Duodenal mucosa (tissue), 2 donors: ENCODE measurements around the gene HBM.
"Not testable (repeated sequence)": the region's sequence is repeated elsewhere in the genome, so short reads cannot be mapped to it uniquely, and the experiment has no call there.

Source experiments
- H3K27ac ChIP-seq: one replicate; pipeline ENCODE4 v1.7.0; 2013; ENCODE audit warnings: low read depth, low read length
- H3K27me3 ChIP-seq, 2 donors: one replicate each; pipeline ENCODE4 v1.7.0; 2013; ENCODE audit warnings: low read length in 2 of 2, control low read depth in 1 of 2; ENCODE audit not compliant: insufficient read depth in 2 of 2, control insufficient read depth in 1 of 2
- H3K36me3 ChIP-seq, 2 donors: one replicate each; pipeline ENCODE4 v1.7.0; 2013; ENCODE audit warnings: low read length in 2 of 2, control low read depth in 1 of 2; ENCODE audit not compliant: insufficient read depth in 2 of 2, control insufficient read depth in 1 of 2
- H3K4me1 ChIP-seq, 2 donors: one replicate each; pipeline ENCODE4 v1.7.0; 2013; ENCODE audit warnings: low read length in 2 of 2, control low read depth in 1 of 2; ENCODE audit not compliant: insufficient read depth in 2 of 2, control insufficient read depth in 1 of 2
- H3K4me3 ChIP-seq, 2 donors: one replicate each; pipeline ENCODE4 v1.7.0; 2013; ENCODE audit warnings: low read length in 2 of 2, low read depth in 1 of 2
- H3K9ac ChIP-seq, 2 donors: one replicate each; pipeline ENCODE4 v1.7.0; 2013; ENCODE audit warnings: low read length in 2 of 2, low read depth in 1 of 2
- H3K9me3 ChIP-seq, 2 donors: one replicate each; pipeline ENCODE4 v1.7.0; 2013; ENCODE audit warnings: low read length in 2 of 2, control low read depth in 1 of 2; ENCODE audit not compliant: control insufficient read depth in 1 of 2

Gene HBM

GRCh38 chr16:200388-200787 lies 34.6 kb downstream of the HBM start:
- Histone ChIP-seq H3K27ac (no peak overlapping the region), H3K4me1 (no peaks in the 10 kb centered on the region), H3K36me3 (peaks cover 23 to 72% of the 10 kb centered on the region in 2 donors)

DNA sequence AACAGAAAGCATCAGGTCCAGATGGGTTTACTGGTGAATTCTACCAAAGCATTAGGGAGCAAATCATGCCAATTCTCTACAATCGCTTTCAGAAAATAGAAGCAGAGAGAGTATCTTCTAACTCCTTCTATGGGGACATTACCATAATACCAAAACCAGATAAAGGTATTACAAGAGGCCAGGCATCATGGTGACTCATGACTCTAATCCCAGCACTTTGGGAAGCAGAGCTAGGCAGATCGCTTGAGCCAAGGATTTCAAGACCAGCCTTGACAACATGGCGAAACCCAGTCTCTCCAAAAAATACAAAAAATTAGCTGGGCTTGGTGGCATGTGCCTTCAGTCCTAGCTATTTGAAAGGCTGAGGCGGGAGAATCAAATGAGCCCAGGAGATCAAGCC lies 37.5 kb downstream of the HBM start:
- Histone ChIP-seq H3K27me3 (no peaks in the 10 kb centered on the region), H3K36me3 (peaks cover 29 to 75% of the 10 kb centered on the region in 2 donors), H3K9me3 (no peaks in the 10 kb centered on the region), H3K4me3 (no peak overlapping the region), H3K27ac (no peak overlapping the region), H3K9ac (no peak overlapping the region), H3K4me1 (no peaks in the 10 kb centered on the region)

More at GRCh38 chr16:200388-200787, 34.6 kb downstream of the HBM start:
- H3K27me3 ChIP-seq, result no peaks in the 10 kb centered on the region
- H3K9ac ChIP-seq, result no peak overlapping the region
- no peaks in the 10 kb centered on the region for H3K9me3 ChIP-seq
- no peak overlapping the region for H3K4me3 ChIP-seq

GRCh38 chr16:204046-204445 lies 38.3 kb downstream of the HBM start:
- not testable (repeated sequence) for H3K4me1 ChIP-seq, H3K9me3 ChIP-seq, H3K4me3 ChIP-seq, H3K27me3 ChIP-seq, H3K27ac ChIP-seq, H3K9ac ChIP-seq
- H3K36me3 ChIP-seq, result peaks cover 22 to 73% of the 10 kb centered on the region in 2 donors

DNA sequence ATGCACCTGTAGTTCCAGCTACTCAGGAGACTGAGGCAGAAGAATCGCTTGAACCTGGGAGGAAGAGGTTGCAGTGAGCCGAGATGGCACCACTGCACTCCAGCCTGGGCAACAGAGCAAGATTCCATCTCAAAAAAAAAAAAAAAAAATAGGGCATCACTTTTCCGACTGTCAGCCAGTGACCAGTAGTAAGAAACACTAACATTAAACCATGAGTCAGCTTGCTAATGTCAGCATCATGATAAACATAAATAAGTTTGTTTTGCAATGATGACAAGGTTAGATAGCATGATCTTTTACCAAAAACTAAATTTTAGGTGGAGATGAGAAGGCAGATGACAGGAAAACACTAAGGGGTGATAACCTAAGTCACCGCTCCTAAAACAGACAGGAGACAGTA lies 43.6 kb downstream of the HBM start:
- not testable (repeated sequence) for H3K9me3 ChIP-seq, H3K9ac ChIP-seq, H3K4me1 ChIP-seq, H3K27ac ChIP-seq, H3K4me3 ChIP-seq, H3K27me3 ChIP-seq
- H3K36me3 ChIP-seq, result peaks cover 37 to 83% of the 10 kb centered on the region in 2 donors

DNA sequence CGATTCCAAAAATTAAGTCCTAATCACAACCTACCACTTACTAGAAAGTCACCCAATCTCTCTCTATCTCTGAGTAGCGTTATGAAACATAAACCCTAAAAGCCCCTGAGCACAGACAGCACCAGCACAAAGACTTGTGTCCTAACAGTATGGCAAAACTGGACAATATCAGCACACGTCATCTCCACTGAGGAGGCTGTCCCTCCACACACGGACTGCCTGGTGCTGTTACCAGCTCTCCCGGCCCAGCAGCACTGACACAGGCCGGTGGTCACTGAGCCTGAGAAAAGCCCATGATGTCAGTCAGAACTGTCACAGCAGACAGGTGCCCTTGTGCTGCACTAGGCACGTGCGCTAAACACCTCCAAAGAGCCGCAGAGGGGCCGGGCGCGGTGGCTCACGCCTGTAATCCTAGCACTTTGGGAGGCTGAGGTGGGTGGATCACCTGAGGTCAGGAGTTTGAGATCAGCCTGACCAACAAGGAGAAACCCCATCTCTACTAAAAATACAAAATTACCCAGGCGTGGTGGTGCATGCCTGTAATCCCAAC lies 45.9 kb downstream of the HBM start:
- H3K4me1 ChIP-seq, H3K9me3 ChIP-seq, H3K4me3 ChIP-seq, H3K27me3 ChIP-seq, H3K27ac ChIP-seq, H3K9ac ChIP-seq: not testable (repeated sequence)
- peaks cover 28 to 77% of the 10 kb centered on the region in 2 donors for H3K36me3 ChIP-seq

DNA sequence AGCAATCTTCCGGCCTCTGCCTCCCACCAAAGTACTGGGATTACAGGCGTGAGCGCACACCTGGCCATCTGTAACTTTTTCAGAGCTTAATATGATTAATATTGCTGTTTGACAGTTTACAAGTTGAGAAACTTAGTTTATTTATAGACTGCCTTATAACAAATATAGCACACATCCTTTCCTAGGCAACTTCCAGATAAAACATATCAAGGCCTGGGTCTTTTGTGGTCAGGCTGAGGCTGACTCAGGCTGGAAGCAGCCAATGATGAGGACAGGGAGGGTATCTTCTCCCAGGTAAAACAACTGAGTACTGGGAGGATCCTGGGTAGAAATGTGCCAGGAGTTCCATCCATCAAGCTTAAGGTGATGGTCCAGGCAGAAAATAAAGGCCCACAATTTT lies 47.2 kb downstream of the HBM start:
- no peak overlapping the region for H3K4me3 ChIP-seq
- H3K4me1 ChIP-seq, result no peaks in the 10 kb centered on the region
- no peak overlapping the region for H3K27ac ChIP-seq
- H3K9ac ChIP-seq, result no peak overlapping the region
- H3K9me3 ChIP-seq, result no peaks in the 10 kb centered on the region
- peaks cover 31 to 74% of the 10 kb centered on the region in 2 donors for H3K36me3 ChIP-seq
- no peaks in the 10 kb centered on the region for H3K27me3 ChIP-seq
